HEK293T (cell line): ENCODE results near the gene FCHO2.

Experiments used
- CTBP1 ChIP-seq: fragments of 450-650 bp; IDR thresholded peaks from 2 replicates; pipeline ENCODE4 v1.6.1; 2016; ENCODE audit warnings: borderline replicate concordance
- FOXK2 ChIP-seq: fragments of 450-650 bp; IDR thresholded peaks from 2 replicates; pipeline ENCODE4 v1.6.1; 2016; ENCODE audit warnings: mild to moderate bottlenecking
- FOXM1 ChIP-seq: fragments of 450-650 bp; IDR thresholded peaks from 2 replicates; pipeline ENCODE4 v1.6.1; 2017; ENCODE audit warnings: mild to moderate bottlenecking, borderline replicate concordance
- HDGF ChIP-seq: fragments of 450-650 bp; IDR thresholded peaks from 2 replicates; pipeline ENCODE4 v1.6.1; 2017; ENCODE audit warnings: antibody characterized with exemption, borderline replicate concordance
- L3MBTL2 ChIP-seq: fragments of 450-650 bp; conservative IDR thresholded peaks from 2 replicates; pipeline ENCODE4 v1.6.1; 2016; ENCODE audit warnings: mild to moderate bottlenecking
- PKNOX1 ChIP-seq: fragments of 450-650 bp; IDR thresholded peaks from 2 replicates; pipeline ENCODE4 v1.6.1; 2016
- SP1 ChIP-seq: fragments of 450-650 bp; IDR thresholded peaks from 2 replicates; pipeline ENCODE4 v1.6.1; 2017
- SUZ12 ChIP-seq: fragments of 450-650 bp; IDR thresholded peaks from 2 replicates; pipeline ENCODE4 v1.6.1; 2016; ENCODE audit warnings: mild to moderate bottlenecking
- ZNF384 ChIP-seq: fragments of 450-650 bp; IDR thresholded peaks from 2 replicates; pipeline ENCODE4 v1.6.1; 2016

GRCh38 chr5:73135021-73135420, 179.2 kb downstream of the FCHO2 start:
- TF ChIP-seq SP1 (no peak), SUZ12 (no peak), FOXK2 (no peak), CTBP1 (no peak), FOXM1 (no peak), HDGF (no peak), ZNF384 (no peak), PKNOX1 (no peak), L3MBTL2 (no peak)
